Activated gamma-delta T cell (primary cell): ENCODE measurements around the gene FAM229A.

ENCODE experiments used
- DNase-seq: peaks from one replicate; lab custom pipeline; 2025; lab: John Stamatoyannopoulos, UW

Gene FAM229A

GRCh38 chr1:32349211-32349708, 13.0 kb downstream of the FAM229A start:
- DNase-seq, result no peak

GRCh38 chr1:32346532-32347157, 15.6 kb downstream of the FAM229A start:
- no peak for DNase-seq

- DNase-seq, result no peak
Observed at GRCh38 chr1:32345289-32345827, 16.9 kb downstream of the FAM229A start.

- no peak for DNase-seq
Observed at GRCh38 chr1:32342704-32343103, 19.6 kb downstream of the FAM229A start.

- no peak for DNase-seq
Observed at GRCh38 chr1:32341971-32342370, 20.3 kb downstream of the FAM229A start.

GRCh38 chr1:32341186-32341757, 21.0 kb downstream of the FAM229A start:
- no peak for DNase-seq

GRCh38 chr1:32339363-32339978, 22.8 kb downstream of the FAM229A start:
- DNase-seq, result no peak

GRCh38 chr1:32338637-32339145, 23.6 kb downstream of the FAM229A start:
- no peak for DNase-seq

- DNase-seq, result peak; percentile 15
Observed at GRCh38 chr1:32337855-32338636, 24.2 kb downstream of the FAM229A start.

GRCh38 chr1:32336963-32337675, 25.2 kb downstream of the FAM229A start:
- DNase-seq, result no peak

GRCh38 chr1:32336591-32336932, 25.7 kb downstream of the FAM229A start:
- DNase-seq, result no peak

- peak; percentile 76 for DNase-seq
Observed at GRCh38 chr1:32335790-32336590, 26.3 kb downstream of the FAM229A start, which contains the start of gene MARCKSL1. MARCKSL1 (minus strand) TSS chr1:32336233; CDS start chr1:32336033, 200 bp downstream.

- DNase-seq, result no peak
Observed at GRCh38 chr1:32335535-32335789, 26.8 kb downstream of the FAM229A start.

GRCh38 chr1:32334864-32335534, 27.3 kb downstream of the FAM229A start:
- DNase-seq, result peak; percentile 55

- no peak for DNase-seq
Observed at GRCh38 chr1:32334274-32334861, 27.9 kb downstream of the FAM229A start.

- no peak for DNase-seq
Observed at GRCh38 chr1:32333251-32333963, 28.9 kb downstream of the FAM229A start.

GRCh38 chr1:32332290-32333079, 29.8 kb downstream of the FAM229A start:
- DNase-seq, result no peak

- DNase-seq, result no peak
Observed at GRCh38 chr1:32331549-32331948, 30.7 kb downstream of the FAM229A start.
